Naive thymus-derived CD4-positive, alpha-beta T cell (primary cell): Measurements from ENCODE around the gene ITPR2. TPM values are rescaled to one million over a fixed set of nuclear protein-coding genes. Genes with fewer than 3 reads are reported as not detected.
A peak's percentile ranks its signal among the peaks of the same experiment; 100 is the strongest.

Experiments used
- ATAC-seq: fragments of 150-1000 bp; cut with Tn5 transposase; 2 replicates; pipeline ENCODE4 v1.10.0; 2021; ENCODE audit warnings: mild to moderate bottlenecking, moderate library complexity
- CTCF ChIA-PET: fragments of 350-600 bp; sonication (Branson Sonifier 250); formaldehyde crosslinking; loops from one replicate; lab custom pipeline; 2021; ENCODE audit warnings: antibody characterized with exemption; lab: Charles Lee
- POLR2A ChIA-PET: fragments of 350-600 bp; sonication (Branson Sonifier 250); formaldehyde crosslinking; loops from one replicate; lab custom pipeline; 2021; ENCODE audit warnings: antibody characterized with exemption, inconsistent platforms; lab: Charles Lee
- DNase-seq, 9 donors: peaks; one replicate each; pipeline versions ENCODE4 v3.0.0 to v3.0.0-alpha.2; 2020 to 2022; ENCODE audit warnings: mixed read lengths in 1 of 9
- H3K27ac ChIP-seq: one replicate; pipeline ENCODE4 v1.7.0; 2013; ENCODE audit warnings: mild to moderate bottlenecking, low read depth, low read length, moderate library complexity
- H3K27me3 ChIP-seq, 2 donors: one replicate each; pipeline ENCODE4 v1.7.0; 2013; ENCODE audit warnings: low read length in 2 of 2, mild to moderate bottlenecking in 2 of 2, moderate library complexity in 2 of 2; ENCODE audit not compliant: control insufficient read depth in 2 of 2, insufficient read depth in 2 of 2
- H3K36me3 ChIP-seq, 3 experiments: 1 replicate in 2 of 3; 2 replicates in 1 of 3; pipeline ENCODE4 v1.7.0; 2013; ENCODE audit warnings: low read length in 3 of 3, mild to moderate bottlenecking in 3 of 3, moderate library complexity in 1 of 3; ENCODE audit not compliant: insufficient read depth in 3 of 3, control insufficient read depth in 2 of 3
- H3K4me1 ChIP-seq, 2 donors: one replicate each; pipeline ENCODE4 v1.7.0; 2013; ENCODE audit warnings: low read length in 2 of 2, mild to moderate bottlenecking in 2 of 2, moderate library complexity in 1 of 2; ENCODE audit not compliant: control insufficient read depth in 2 of 2, insufficient read depth in 2 of 2
- H3K4me3 ChIP-seq: 2 replicates; pipeline ENCODE4 v1.7.0; 2013; ENCODE audit warnings: mild to moderate bottlenecking, low read length
- H3K9me3 ChIP-seq, 3 experiments: 1 replicate in 2 of 3; 2 replicates in 1 of 3; pipeline ENCODE4 v1.7.0; 2013; ENCODE audit warnings: low read length in 3 of 3; ENCODE audit not compliant: control insufficient read depth in 2 of 3
- H3K27ac Mint-ChIP-seq, 9 donors: one replicate each; pipeline ENCODE4 v1.8.0; 2020 to 2022; ENCODE audit warnings: mixed read lengths in 9 of 9, mild to moderate bottlenecking in 8 of 9, moderate library complexity in 5 of 9, inconsistent platforms in 2 of 9
- H3K27me3 Mint-ChIP-seq, 5 donors: one replicate each; pipeline ENCODE4 v1.8.0; 2021 to 2022; ENCODE audit warnings: mixed read lengths in 5 of 5, mild to moderate bottlenecking in 1 of 5
- H3K36me3 Mint-ChIP-seq, 5 donors: one replicate each; pipeline ENCODE4 v1.8.0; 2020 to 2022; ENCODE audit warnings: mixed read lengths in 5 of 5, mild to moderate bottlenecking in 3 of 5, inconsistent platforms in 1 of 5
- H3K4me1 Mint-ChIP-seq, 7 donors: one replicate each; pipeline ENCODE4 v1.8.0; 2020 to 2022; ENCODE audit warnings: mixed read lengths in 7 of 7, mild to moderate bottlenecking in 3 of 7, inconsistent platforms in 1 of 7
- H3K4me3 Mint-ChIP-seq, 10 donors: one replicate each; pipeline ENCODE4 v1.8.0; 2020 to 2022; ENCODE audit warnings: mild to moderate bottlenecking in 10 of 10, mixed read lengths in 10 of 10, moderate library complexity in 6 of 10, inconsistent platforms in 2 of 10
- H3K9me3 Mint-ChIP-seq, 11 donors: one replicate each; pipeline ENCODE4 v1.8.0; 2020 to 2022; ENCODE audit warnings: mixed read lengths in 11 of 11, mild to moderate bottlenecking in 4 of 11, inconsistent platforms in 1 of 11, moderate library complexity in 1 of 11
- intact Hi-C, 2 donors: fragments of 100-400 bp; cut with micrococcal nuclease; formaldehyde crosslinking; loops; one replicate each; pipeline ENCODE4 v1.15.1; 2023
- polyA plus RNA-seq, 2 donors: library from polyadenylated mRNA; unstranded; fragments of 300-500 nt; fragmentation: Illumina TruSeq; gene quantifications; one replicate each; pipeline ENCODE4 v1.2.3, GENCODE V29; 2021
- total RNA-seq, 6 experiments: library from RNA in 5 of 6; stranded (reverse) in 5 of 6; gene quantifications; 1 replicate in 5 of 6; 2 replicates in 1 of 6; pipeline ENCODE4 v1.2.3 and lab custom pipeline; 2021 to 2026

Gene ITPR2
- total and polyA plus RNA-seq, 7 experiments from 2014 or later, result 11.3 to 71.5 (median 51.4) TPM

DNA sequence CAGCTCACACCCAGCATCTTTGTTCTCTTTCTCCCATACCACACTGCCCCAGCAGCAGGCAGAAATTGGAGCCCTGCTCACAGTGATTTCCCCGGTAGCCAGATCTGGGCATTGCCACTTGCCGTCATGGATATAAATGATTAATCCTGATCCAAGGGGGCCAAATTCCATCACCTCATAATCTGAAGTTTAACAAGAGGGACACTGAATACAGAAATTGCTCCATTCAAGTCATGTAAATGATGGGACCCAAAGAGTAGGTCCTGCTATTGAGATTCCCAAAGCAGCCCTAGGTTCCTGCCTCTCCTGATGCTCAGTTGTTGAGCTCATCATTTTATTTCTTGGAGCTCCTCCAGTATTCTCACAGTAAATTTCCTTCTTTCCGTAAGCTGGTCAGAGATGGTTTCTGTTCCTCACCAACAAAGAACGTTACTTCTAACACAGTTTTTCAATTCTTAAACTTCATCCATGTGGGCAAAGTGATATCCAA is 11.7 kb downstream of the ITPR2 start:
- Mint-ChIP-seq H3K27ac (no peak overlapping the region), H3K4me3 (no peak overlapping the region), H3K36me3 (peaks cover 0 to 15% (median 5%) of the 10 kb centered on the region in 5 donors), H3K9me3 (no peaks in the 10 kb centered on the region), H3K27me3 (no peaks in the 10 kb centered on the region), H3K4me1 (peaks cover 13 to 54% (median 41%) of the 10 kb centered on the region in 7 donors)
- no peaks in the 10 kb centered on the region for H3K4me1 ChIP-seq
- intact Hi-C loops, result no loop called here
- ChIA-PET POLR2A (no interaction called here), CTCF (interaction anchor here (0.5 to 0.8 kb wide), 2 partner anchors 9 to 194 kb away, joined by 3 to 5 read pairs; no protein-coding TSS in a partner anchor)
- no peak overlapping the region for H3K27ac ChIP-seq
- no peaks in the 10 kb centered on the region for H3K27me3 ChIP-seq
- H3K36me3 ChIP-seq, result no peaks in the 10 kb centered on the region
- H3K4me3 ChIP-seq, result no peak overlapping the region
- no peaks in the 10 kb centered on the region for H3K9me3 ChIP-seq
- ATAC-seq (no peak), DNase-seq (no peak)

DNA sequence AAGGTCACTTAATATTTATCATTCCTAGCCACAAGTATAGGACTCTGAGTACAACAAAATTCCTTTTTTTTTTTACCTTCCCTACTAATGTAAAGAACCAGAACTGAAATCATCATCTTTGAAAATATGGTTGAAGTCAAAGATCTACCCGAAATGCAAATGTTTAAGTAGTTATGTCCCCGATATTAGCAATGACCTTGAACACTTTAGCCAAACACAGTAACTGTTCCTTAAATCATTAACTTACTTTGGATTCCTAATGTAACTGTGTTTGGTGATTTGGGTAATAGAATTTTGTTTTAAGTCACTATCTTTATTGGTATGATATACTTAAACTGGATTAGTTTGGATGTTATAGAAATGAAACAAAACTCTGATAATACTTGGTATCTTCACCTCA is 14.4 kb downstream of the ITPR2 start:
- CTCF ChIA-PET, result no interaction called here
- no peak overlapping the region for H3K4me3 ChIP-seq
- Mint-ChIP-seq H3K4me3 (no peak overlapping the region), H3K9me3 (no peaks in the 10 kb centered on the region), H3K36me3 (peaks cover 0 to 19% (median 7%) of the 10 kb centered on the region in 5 donors), H3K27ac (peak overlapping the region in 1 of 9 donors; percentile 3), H3K4me1 (peaks cover 9 to 46% (median 26%) of the 10 kb centered on the region in 7 donors), H3K27me3 (no peaks in the 10 kb centered on the region)
- no peaks in the 10 kb centered on the region for H3K27me3 ChIP-seq
- H3K9me3 ChIP-seq, result no peaks in the 10 kb centered on the region
- H3K4me1 ChIP-seq, result no peaks in the 10 kb centered on the region
- no peaks in the 10 kb centered on the region for H3K36me3 ChIP-seq
- intact Hi-C loops, result no loop called here
- H3K27ac ChIP-seq, result no peak overlapping the region
- POLR2A ChIA-PET, result interaction anchor here (1.6 kb wide), 1 partner anchor 14 kb away, joined by 6 read pairs; no protein-coding TSS in a partner anchor
- DNase-seq (no peak), ATAC-seq (no peak)

DNA sequence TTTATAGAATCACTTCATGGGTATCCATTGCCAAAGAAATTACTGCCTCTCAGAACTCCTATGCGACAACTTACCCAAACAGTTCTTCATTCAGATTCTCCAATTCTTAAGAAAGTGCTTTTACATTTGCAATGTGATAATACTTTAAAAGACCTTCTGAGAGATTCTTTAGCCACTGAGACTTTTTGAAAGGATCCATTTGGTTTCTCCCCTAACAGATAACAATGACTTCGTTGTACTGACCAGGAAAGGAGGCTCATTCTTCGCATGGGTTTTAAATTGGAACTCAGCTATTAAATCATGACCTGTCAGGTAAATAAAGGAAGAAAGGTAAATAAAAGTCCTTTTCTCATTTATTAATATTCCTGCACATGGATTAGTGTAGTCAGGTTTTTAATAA is 14.8 kb downstream of the ITPR2 start:
- no peaks in the 10 kb centered on the region for H3K4me1 ChIP-seq
- Mint-ChIP-seq H3K4me1 (peaks cover 9 to 42% (median 22%) of the 10 kb centered on the region in 7 donors), H3K9me3 (no peaks in the 10 kb centered on the region), H3K27ac (no peak overlapping the region), H3K27me3 (no peaks in the 10 kb centered on the region), H3K4me3 (no peak overlapping the region), H3K36me3 (peaks cover 0 to 17% (median 7%) of the 10 kb centered on the region in 5 donors)
- intact Hi-C loops, result no loop called here
- POLR2A ChIA-PET, result interaction anchor here (1.6 kb wide), 1 partner anchor 14 kb away, joined by 6 read pairs; no protein-coding TSS in a partner anchor
- no peak for DNase-seq
- H3K27me3 ChIP-seq, result no peaks in the 10 kb centered on the region
- CTCF ChIA-PET, result no interaction called here
- ATAC-seq, result no peak
- no peak overlapping the region for H3K27ac ChIP-seq
- no peak overlapping the region for H3K4me3 ChIP-seq
- no peaks in the 10 kb centered on the region for H3K36me3 ChIP-seq
- no peaks in the 10 kb centered on the region for H3K9me3 ChIP-seq

DNA sequence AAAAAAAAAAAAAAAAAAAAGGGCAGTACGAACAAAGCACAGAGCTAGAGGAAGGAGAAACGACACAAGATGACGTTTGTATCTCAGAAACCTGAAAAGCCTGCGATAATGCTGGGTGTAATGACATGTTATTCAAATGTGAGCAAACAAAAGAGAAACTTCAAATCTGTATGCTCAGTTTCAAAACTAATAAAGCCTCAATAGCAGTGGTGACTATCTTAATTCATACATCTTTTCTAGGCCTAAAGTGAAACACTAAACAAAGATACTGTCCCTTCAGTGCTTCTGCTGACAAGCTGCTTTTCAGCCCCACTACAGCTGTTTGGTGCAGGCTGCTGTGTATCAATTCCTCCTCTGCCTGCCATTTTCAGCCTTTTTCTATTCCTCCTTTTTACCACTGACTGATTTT is 15.8 kb downstream of the ITPR2 start:
- peak overlapping the region in 7 of 9 donors; percentile 4 to 69 (median 39) for H3K27ac Mint-ChIP-seq
- H3K27me3 ChIP-seq, result no peaks in the 10 kb centered on the region
- H3K27me3 Mint-ChIP-seq, result no peaks in the 10 kb centered on the region
- no peaks in the 10 kb centered on the region for H3K36me3 ChIP-seq
- no peaks in the 10 kb centered on the region for H3K9me3 ChIP-seq
- POLR2A ChIA-PET, result interaction anchor here (0.8 kb wide), 2 partner anchors 15 to 151 kb away, joined by 3 to 4 read pairs; no protein-coding TSS in a partner anchor
- H3K4me1 ChIP-seq, result no peaks in the 10 kb centered on the region
- H3K4me3 Mint-ChIP-seq, result peak overlapping the region in 1 of 10 donors; percentile 19
- H3K9me3 Mint-ChIP-seq, result no peaks in the 10 kb centered on the region
- peaks cover 9 to 35% (median 16%) of the 10 kb centered on the region in 7 donors for H3K4me1 Mint-ChIP-seq
- peaks cover 0 to 15% (median 10%) of the 10 kb centered on the region in 5 donors for H3K36me3 Mint-ChIP-seq
- CTCF ChIA-PET, result no interaction called here
- DNase-seq (peak in 1 of 9 donors; percentile 4), ATAC-seq (peak; percentile 22)
- H3K27ac ChIP-seq, result peak overlapping the region; percentile 51
- intact Hi-C loops, result no loop called here
- H3K4me3 ChIP-seq, result no peak overlapping the region

DNA sequence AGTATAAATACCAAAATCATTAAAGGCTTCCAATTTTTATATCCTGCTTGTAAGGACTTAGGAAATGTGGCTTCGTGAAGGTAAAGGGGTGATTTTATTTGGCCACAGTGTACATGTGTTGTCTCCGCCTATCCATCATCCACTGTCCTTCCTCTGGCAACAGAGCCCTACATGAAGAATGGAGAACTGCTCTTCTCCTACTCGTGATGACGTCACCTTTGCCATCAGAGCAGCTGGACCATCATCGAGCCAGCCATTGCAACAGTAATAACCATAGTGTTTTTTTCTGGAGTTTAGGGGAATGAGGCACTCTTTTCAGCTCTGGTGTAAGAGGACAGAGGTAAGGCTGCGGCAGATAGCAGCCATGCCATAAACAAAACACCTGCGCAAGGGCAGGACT is 19.2 kb downstream of the ITPR2 start:
- Mint-ChIP-seq H3K27me3 (no peaks in the 10 kb centered on the region), H3K36me3 (peaks cover 0 to 24% (median 13%) of the 10 kb centered on the region in 5 donors), H3K9me3 (no peaks in the 10 kb centered on the region), H3K4me3 (no peak overlapping the region), H3K4me1 (peaks cover 15 to 31% (median 22%) of the 10 kb centered on the region in 7 donors), H3K27ac (no peak overlapping the region)
- Histone ChIP-seq H3K27ac (no peak overlapping the region), H3K4me3 (no peak overlapping the region), H3K9me3 (no peaks in the 10 kb centered on the region), H3K36me3 (no peaks in the 10 kb centered on the region), H3K4me1 (no peaks in the 10 kb centered on the region), H3K27me3 (no peaks in the 10 kb centered on the region)
- POLR2A ChIA-PET, result interaction anchor here (0.7 kb wide), 1 partner anchor 24 kb away, joined by 3 read pairs; no protein-coding TSS in a partner anchor
- intact Hi-C loops, result no loop called here
- ATAC-seq (no peak), DNase-seq (no peak)
- CTCF ChIA-PET, result no interaction called here

DNA sequence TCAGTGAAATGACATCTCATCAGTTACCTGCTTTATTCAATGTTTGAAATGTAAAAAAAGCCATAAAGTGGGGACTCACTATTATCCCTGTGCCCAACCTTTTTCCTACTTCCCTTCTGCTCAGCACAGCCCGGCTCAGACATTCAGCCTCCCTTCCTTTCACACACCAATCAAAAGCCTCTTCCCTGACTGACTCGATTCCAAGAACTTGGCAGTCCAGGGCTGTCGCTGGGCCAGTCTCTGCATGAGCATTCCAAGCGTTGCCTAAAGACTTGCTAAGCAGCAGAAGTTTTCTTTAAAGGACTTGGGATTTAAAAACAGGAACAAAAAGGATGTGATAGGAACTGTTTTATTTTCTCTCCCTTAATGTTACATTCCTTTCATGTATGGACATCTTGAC is 22.7 kb downstream of the ITPR2 start:
- no peaks in the 10 kb centered on the region for H3K9me3 Mint-ChIP-seq
- intact Hi-C loops, result no loop called here
- no peak overlapping the region for H3K4me3 Mint-ChIP-seq
- Histone ChIP-seq H3K27ac (no peak overlapping the region), H3K4me3 (no peak overlapping the region), H3K4me1 (no peaks in the 10 kb centered on the region), H3K36me3 (no peaks in the 10 kb centered on the region), H3K9me3 (no peaks in the 10 kb centered on the region), H3K27me3 (no peaks in the 10 kb centered on the region)
- H3K4me1 Mint-ChIP-seq, result peaks cover 21 to 29% (median 26%) of the 10 kb centered on the region in 7 donors
- ATAC-seq (no peak), DNase-seq (no peak)
- POLR2A ChIA-PET, result no interaction called here
- CTCF ChIA-PET, result no interaction called here
- peak overlapping the region in 3 of 9 donors; percentile 57 to 75 (median 74) for H3K27ac Mint-ChIP-seq
- no peaks in the 10 kb centered on the region for H3K27me3 Mint-ChIP-seq
- peaks cover 3 to 32% (median 22%) of the 10 kb centered on the region in 5 donors for H3K36me3 Mint-ChIP-seq
